ENCODE measurements around the gene ATXN7.

DNA sequence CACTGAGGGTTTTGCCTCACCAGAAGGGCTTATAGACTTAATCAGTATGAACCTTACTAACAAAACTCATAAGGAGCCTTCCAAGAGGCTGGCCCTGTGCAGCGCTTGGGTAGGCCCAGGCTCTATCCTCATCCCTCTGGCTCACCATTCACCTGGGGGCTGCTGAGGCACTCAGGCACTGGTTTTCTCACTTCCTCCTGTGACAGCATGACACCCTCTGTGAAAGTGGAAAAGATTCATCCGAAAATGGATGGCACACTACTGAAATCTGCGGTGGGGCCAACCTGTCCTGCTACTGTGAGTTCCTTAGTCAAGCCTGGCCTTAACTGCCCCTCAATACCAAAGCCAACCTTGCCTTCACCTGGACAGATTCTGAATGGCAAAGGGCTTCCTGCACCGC is 118.3 kb downstream of the ATXN7 start:
- TF ChIP-seq, protein P1, sequence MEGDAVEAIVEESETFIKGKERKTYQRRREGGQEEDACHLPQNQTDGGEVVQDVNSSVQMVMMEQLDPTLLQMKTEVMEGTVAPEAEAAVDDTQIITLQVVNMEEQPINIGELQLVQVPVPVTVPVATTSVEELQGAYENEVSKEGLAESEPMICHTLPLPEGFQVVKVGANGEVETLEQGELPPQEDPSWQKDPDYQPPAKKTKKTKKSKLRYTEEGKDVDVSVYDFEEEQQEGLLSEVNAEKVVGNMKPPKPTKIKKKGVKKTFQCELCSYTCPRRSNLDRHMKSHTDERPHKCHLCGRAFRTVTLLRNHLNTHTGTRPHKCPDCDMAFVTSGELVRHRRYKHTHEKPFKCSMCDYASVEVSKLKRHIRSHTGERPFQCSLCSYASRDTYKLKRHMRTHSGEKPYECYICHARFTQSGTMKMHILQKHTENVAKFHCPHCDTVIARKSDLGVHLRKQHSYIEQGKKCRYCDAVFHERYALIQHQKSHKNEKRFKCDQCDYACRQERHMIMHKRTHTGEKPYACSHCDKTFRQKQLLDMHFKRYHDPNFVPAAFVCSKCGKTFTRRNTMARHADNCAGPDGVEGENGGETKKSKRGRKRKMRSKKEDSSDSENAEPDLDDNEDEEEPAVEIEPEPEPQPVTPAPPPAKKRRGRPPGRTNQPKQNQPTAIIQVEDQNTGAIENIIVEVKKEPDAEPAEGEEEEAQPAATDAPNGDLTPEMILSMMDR (IDR thresholded peaks at IDR 0.05; ENCODE audit: poor library complexity), result no peak
- TF ChIP-seq EZH2phosphoT487 (IDR thresholded peaks at IDR 0.05; ENCODE audit: low read depth, severe bottlenecking, unreplicated experiment), result no peak

Measured in hepatocyte (in vitro differentiated cells).